MG63 (cell line): ENCODE measurements around the gene CENPI. TPM values are rescaled to one million over a fixed set of nuclear protein-coding genes. Genes with fewer than 3 reads are reported as not detected.

ENCODE experiments used
- total RNA-seq: library from RNA; depleted of rRNA; stranded (reverse); fragments of >200 nt; shearing (Covaris generic); gene quantifications from 2 replicates; pipeline ENCODE4 v1.2.3, GENCODE V29; 2014; ENCODE audit warnings: low replicate concordance; rRNA removed

Gene CENPI
- total RNA-seq, 1 experiment from 2014 or later = 21.9 TPM

Other genes starting within 250 kb of the CENPI start
- not detected in 2 replicates for gene NOX1, start 223.8 kb upstream of the CENPI start, total RNA-seq
- gene XKRX, start 169.3 kb upstream of the CENPI start, total RNA-seq = not detected in 2 replicates
- gene ARL13A, start 128.5 kb upstream of the CENPI start, total RNA-seq = 0.86 TPM in 1 of 2 replicates, not detected in the other
- 21.9 and 27.7 TPM in 2 replicates for gene TRMT2B, start 46.1 kb upstream of the CENPI start, total RNA-seq
- gene TMEM35A, start 19.3 kb upstream of the CENPI start, total RNA-seq = 0.23 and 0.57 TPM in 2 replicates
- gene DRP2, start 121.6 kb downstream of the CENPI start, total RNA-seq = not detected in 2 replicates
- 1.1 and 5.0 TPM in 2 replicates for gene TAF7L, start 193.1 kb downstream of the CENPI start, total RNA-seq